ENCODE data around the gene USP22.

USP22 gene

DNA sequence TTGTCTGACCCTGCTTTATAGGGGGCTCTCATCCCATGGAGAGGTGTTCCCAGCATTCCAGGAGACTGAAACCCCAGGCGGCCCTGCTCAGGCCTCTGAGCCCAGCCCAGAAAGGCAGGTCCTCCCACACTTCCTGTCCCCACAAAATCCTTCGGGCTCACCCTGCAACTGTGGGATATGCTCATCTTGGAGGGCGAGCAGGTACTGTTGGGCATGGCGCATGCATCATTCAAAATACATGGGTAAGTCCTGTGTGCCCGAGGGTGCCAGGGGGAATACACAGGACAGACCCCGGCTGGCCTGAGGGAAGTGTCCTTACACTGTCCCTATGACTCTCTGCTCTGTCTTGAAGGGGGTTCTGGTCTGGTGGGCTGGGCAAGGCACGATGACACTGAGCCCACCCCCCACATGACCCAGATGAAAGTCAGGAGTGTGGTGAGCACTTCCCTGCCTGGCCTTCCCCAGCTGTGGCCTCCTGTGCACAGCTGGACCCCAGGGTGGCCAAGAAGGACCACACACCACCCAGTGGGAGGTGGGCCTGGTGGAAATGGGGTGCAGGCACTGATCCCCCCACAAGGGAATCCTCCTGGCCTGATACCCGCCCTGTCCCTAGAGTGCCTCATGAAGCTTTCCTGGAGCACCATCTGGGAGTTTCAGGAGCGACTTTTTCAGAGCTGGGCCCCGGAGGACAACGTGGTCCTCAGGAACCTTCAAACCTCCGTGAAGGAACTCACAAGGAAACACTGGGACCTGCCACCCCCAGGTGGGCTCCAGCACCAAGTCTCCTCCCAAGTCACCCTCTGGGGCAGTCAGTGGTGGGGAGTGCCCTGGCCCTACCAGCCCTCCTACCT, 46.7 kb downstream of the USP22 start:
- Histone ChIP-seq H3K27me3 (ENCODE audit: control insufficient read depth, insufficient read depth, low read length, poor library complexity, severe bottlenecking) (no peaks in the 10 kb centered on the region), H3K4me1 (ENCODE audit: control insufficient read depth, insufficient read depth, low read length) (peaks cover 13% of the 10 kb centered on the region), H3K27ac (ENCODE audit: insufficient read depth, low read depth, low read length, poor library complexity, severe bottlenecking) (no peak overlapping the region), H3K4me3 (ENCODE audit: insufficient read depth, low read depth, low read length) (no peak overlapping the region), H3K9me3 (ENCODE audit: control insufficient read depth, low read length) (peaks cover 2% of the 10 kb centered on the region), H3K36me3 (ENCODE audit: control insufficient read depth, insufficient read depth, low read length) (peaks cover 3% of the 10 kb centered on the region)
- 94 to 95% methylated on average over 12 of the region's 12 CpGs for WGBS, 2 experiments

DNA sequence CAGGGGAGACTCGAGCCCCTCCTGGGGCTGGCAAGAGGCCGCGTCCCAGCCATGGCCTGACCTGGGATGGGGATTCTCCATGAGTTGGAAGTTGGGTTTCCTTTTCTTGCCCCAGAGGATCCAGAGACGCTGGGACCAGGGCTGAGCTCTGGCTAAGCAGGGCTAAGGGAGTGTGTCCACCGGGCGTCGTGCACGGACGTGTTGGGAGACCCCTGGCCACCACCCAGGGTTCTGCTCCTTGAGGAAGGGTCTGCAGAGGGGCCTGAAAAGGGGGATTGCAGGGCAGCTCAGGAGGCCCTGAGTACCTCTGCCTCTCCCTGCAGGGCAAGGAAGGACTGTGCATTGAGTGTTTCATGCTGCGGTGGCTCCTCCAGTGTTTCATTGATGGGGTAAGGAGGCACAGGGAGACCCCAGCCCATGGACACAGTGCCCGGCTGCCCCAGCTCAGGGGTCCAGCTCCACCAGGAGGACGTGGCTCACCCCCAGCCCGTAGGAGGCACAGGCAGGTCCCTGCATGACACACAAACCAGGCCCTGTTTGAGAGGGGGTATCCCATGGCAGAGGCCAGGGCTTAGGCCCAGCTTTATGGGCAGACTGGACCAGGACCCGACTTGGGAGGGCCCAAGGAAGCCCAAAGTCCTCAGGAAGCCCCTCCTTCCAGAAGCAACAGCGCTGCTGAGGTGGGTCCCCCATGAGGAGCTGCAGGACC, 47.5 kb downstream of the USP22 start:
- 96 to 97% methylated on average over 15 of the region's 15 CpGs for WGBS, 2 experiments
- Histone ChIP-seq H3K36me3 (ENCODE audit: control insufficient read depth, insufficient read depth, low read length) (no peaks in the 10 kb centered on the region), H3K9me3 (ENCODE audit: control insufficient read depth, low read length) (peaks cover 2% of the 10 kb centered on the region), H3K4me3 (ENCODE audit: insufficient read depth, low read depth, low read length) (no peak overlapping the region), H3K27ac (ENCODE audit: insufficient read depth, low read depth, low read length, poor library complexity, severe bottlenecking) (no peak overlapping the region), H3K27me3 (ENCODE audit: control insufficient read depth, insufficient read depth, low read length, poor library complexity, severe bottlenecking) (no peaks in the 10 kb centered on the region), H3K4me1 (ENCODE audit: control insufficient read depth, insufficient read depth, low read length) (peaks cover 13% of the 10 kb centered on the region)

GRCh38 chr17:20994779-20995149, 48.0 kb downstream of the USP22 start:
- peaks cover 2% of the 10 kb centered on the region for H3K9me3 ChIP-seq (ENCODE audit: control insufficient read depth, low read length)
- WGBS, 2 experiments: 94 to 98% methylated on average over 6 of the region's 6 CpGs
- no peaks in the 10 kb centered on the region for H3K36me3 ChIP-seq (ENCODE audit: control insufficient read depth, insufficient read depth, low read length)
- H3K27me3 ChIP-seq (ENCODE audit: control insufficient read depth, insufficient read depth, low read length, poor library complexity, severe bottlenecking): no peaks in the 10 kb centered on the region
- H3K4me3 ChIP-seq (ENCODE audit: insufficient read depth, low read depth, low read length): no peak overlapping the region
- peaks cover 13% of the 10 kb centered on the region for H3K4me1 ChIP-seq (ENCODE audit: control insufficient read depth, insufficient read depth, low read length)
- no peak overlapping the region for H3K27ac ChIP-seq (ENCODE audit: insufficient read depth, low read depth, low read length, poor library complexity, severe bottlenecking)

DNA sequence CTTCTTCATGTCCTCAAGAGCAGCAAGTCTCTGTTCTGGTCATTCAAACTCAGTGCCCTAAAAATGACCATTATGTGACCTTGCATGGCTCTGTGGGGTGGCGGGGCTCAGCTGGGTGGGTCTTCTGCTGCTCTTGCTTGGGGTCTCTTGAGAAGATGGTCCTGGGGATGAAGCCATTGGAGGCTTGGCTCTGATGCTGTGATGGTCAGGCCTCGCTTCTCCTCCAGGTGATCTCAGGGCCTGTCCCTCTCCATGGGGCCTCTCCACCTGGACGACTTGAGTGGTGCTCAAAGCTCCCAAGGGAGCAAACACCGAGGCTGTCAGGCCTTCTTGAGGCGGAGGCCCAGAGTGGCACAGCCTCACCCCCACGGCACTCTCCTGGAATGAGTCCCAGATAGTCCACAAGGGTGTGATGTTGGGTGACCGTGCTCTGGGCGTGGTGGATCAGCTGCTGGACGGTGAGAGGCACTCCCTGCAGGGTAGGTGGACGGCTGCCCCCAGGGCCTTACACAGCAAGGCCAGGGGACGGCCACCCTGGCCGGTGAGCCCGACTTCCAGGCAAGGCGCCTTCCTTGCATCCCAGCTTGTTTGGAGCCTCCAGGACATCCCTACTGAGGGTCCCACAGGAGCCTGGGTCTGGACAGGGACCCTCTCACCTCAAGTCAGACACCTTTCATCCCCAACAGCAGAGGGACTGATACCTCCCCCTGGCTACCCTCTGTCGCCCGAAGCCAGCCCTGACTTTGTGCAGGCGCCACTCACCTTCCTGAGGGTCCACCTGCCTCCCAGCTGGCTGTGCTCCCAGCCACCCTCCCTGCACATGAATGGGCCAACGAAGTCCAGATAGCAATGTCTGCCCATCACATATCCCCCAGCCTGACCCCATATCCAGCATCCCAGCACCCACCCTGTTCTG, 48.7 kb downstream of the USP22 start:
- WGBS, 2 experiments: 94% methylated on average over 18 of the region's 18 CpGs
- Histone ChIP-seq H3K36me3 (ENCODE audit: control insufficient read depth, insufficient read depth, low read length) (no peaks in the 10 kb centered on the region), H3K9me3 (ENCODE audit: control insufficient read depth, low read length) (peaks cover 2% of the 10 kb centered on the region), H3K27ac (ENCODE audit: insufficient read depth, low read depth, low read length, poor library complexity, severe bottlenecking) (no peak overlapping the region), H3K27me3 (ENCODE audit: control insufficient read depth, insufficient read depth, low read length, poor library complexity, severe bottlenecking) (no peaks in the 10 kb centered on the region), H3K4me3 (ENCODE audit: insufficient read depth, low read depth, low read length) (no peak overlapping the region), H3K4me1 (ENCODE audit: control insufficient read depth, insufficient read depth, low read length) (peaks cover 13% of the 10 kb centered on the region)

- peaks cover 13% of the 10 kb centered on the region for H3K4me1 ChIP-seq (ENCODE audit: control insufficient read depth, insufficient read depth, low read length)
- H3K9me3 ChIP-seq (ENCODE audit: control insufficient read depth, low read length): peaks cover 2% of the 10 kb centered on the region
- 52 to 55% methylated on average over 17 of the region's 17 CpGs for WGBS, 2 experiments
- H3K27ac ChIP-seq (ENCODE audit: insufficient read depth, low read depth, low read length, poor library complexity, severe bottlenecking): peak overlapping the region; percentile 91
- no peak overlapping the region for H3K4me3 ChIP-seq (ENCODE audit: insufficient read depth, low read depth, low read length)
- no peaks in the 10 kb centered on the region for H3K36me3 ChIP-seq (ENCODE audit: control insufficient read depth, insufficient read depth, low read length)
- H3K27me3 ChIP-seq (ENCODE audit: control insufficient read depth, insufficient read depth, low read length, poor library complexity, severe bottlenecking): no peaks in the 10 kb centered on the region
Measured at GRCh38 chr17:20992987-20993862, 49.6 kb downstream of the USP22 start.

GRCh38 chr17:20992416-20992815, 50.4 kb downstream of the USP22 start:
- 86% methylated on average over 12 of the region's 12 CpGs for WGBS, 2 experiments
- peaks cover 2% of the 10 kb centered on the region for H3K9me3 ChIP-seq (ENCODE audit: control insufficient read depth, low read length)
- H3K36me3 ChIP-seq (ENCODE audit: control insufficient read depth, insufficient read depth, low read length): no peaks in the 10 kb centered on the region
- H3K27me3 ChIP-seq (ENCODE audit: control insufficient read depth, insufficient read depth, low read length, poor library complexity, severe bottlenecking): no peaks in the 10 kb centered on the region
- peaks cover 13% of the 10 kb centered on the region for H3K4me1 ChIP-seq (ENCODE audit: control insufficient read depth, insufficient read depth, low read length)
- no peak overlapping the region for H3K27ac ChIP-seq (ENCODE audit: insufficient read depth, low read depth, low read length, poor library complexity, severe bottlenecking)
- H3K4me3 ChIP-seq (ENCODE audit: insufficient read depth, low read depth, low read length): no peak overlapping the region

GRCh38 chr17:20991276-20992037, 51.4 kb downstream of the USP22 start:
- Histone ChIP-seq H3K27me3 (ENCODE audit: control insufficient read depth, insufficient read depth, low read length, poor library complexity, severe bottlenecking) (no peaks in the 10 kb centered on the region), H3K4me1 (ENCODE audit: control insufficient read depth, insufficient read depth, low read length) (peaks cover 13% of the 10 kb centered on the region), H3K9me3 (ENCODE audit: control insufficient read depth, low read length) (peaks cover 2% of the 10 kb centered on the region), H3K36me3 (ENCODE audit: control insufficient read depth, insufficient read depth, low read length) (no peaks in the 10 kb centered on the region), H3K4me3 (ENCODE audit: insufficient read depth, low read depth, low read length) (no peak overlapping the region), H3K27ac (ENCODE audit: insufficient read depth, low read depth, low read length, poor library complexity, severe bottlenecking) (no peak overlapping the region)
- WGBS, 2 experiments: 96% methylated on average over 17 of the region's 17 CpGs

DNA sequence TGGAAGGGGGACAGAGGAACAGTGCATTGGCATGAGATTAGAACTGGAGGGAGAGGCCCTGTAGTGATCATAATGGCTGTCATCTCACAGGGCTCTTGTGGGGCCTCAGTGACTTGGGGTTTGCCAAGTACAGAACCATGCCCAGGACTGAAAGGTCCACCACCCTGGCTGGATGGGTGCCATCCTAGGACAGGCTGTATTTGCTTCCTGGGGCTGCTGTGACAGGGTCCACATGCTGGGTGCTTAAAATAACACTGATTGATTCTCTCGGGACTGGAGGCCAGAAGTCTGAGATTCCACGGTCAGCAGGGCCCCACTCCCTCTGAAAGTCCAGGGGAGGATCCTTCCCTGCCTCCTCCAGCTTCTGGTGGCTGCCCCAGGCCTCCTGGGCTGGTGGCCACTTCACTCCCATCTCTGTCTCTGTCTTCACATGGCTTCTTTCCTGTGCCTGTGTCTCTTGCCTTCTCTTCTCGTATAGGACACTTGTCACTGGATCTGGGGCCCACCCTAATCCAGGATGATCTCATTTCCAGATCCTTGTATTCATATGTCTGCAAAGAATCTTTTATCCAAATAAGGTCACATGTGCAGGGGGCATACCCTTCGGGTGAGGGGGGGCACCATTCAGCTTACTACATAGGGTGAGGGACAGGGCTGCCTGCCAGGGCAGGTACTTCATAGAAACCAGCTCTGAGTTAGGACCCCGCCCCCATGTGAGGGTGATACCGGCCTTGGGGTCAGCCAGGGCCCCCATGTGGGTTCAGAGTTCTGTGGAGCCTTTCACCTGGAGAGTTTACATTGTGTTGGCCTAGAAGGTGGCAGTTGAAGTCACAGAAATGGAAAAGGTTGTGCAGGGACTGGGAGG, 52.6 kb downstream of the USP22 start:
- no peak overlapping the region for H3K27ac ChIP-seq (ENCODE audit: insufficient read depth, low read depth, low read length, poor library complexity, severe bottlenecking)
- H3K36me3 ChIP-seq (ENCODE audit: control insufficient read depth, insufficient read depth, low read length): no peaks in the 10 kb centered on the region
- H3K4me1 ChIP-seq (ENCODE audit: control insufficient read depth, insufficient read depth, low read length): peaks cover 13% of the 10 kb centered on the region
- WGBS, 2 experiments: 87 to 88% methylated on average over 6 of the region's 6 CpGs
- no peaks in the 10 kb centered on the region for H3K27me3 ChIP-seq (ENCODE audit: control insufficient read depth, insufficient read depth, low read length, poor library complexity, severe bottlenecking)
- H3K4me3 ChIP-seq (ENCODE audit: insufficient read depth, low read depth, low read length): no peak overlapping the region
- H3K9me3 ChIP-seq (ENCODE audit: control insufficient read depth, low read length): peaks cover 2% of the 10 kb centered on the region
